Measurements from ENCODE around the gene ATG9B. TPM values are rescaled to one million over a fixed set of nuclear protein-coding genes. Genes with fewer than 3 reads are reported as not detected.
A peak's percentile ranks its signal among the peaks of the same experiment; 100 is the strongest.

Gene ATG9B
- total RNA-seq, 1 donor from 2014 or later, result 0.17 TPM

- TF ChIP-seq CTCF (IDR thresholded peaks at IDR 0.05), result no peak
- H3K36me3 ChIP-seq, result no peaks in the 10 kb centered on the region
- no peaks in the 10 kb centered on the region for H3K9me3 ChIP-seq
- H3K4me3 ChIP-seq, result no peak overlapping the region
- no peak for ATAC-seq
- H3K4me1 ChIP-seq, result peaks cover 8% of the 10 kb centered on the region
- no peak for DNase-seq
- no peak overlapping the region for H3K27ac ChIP-seq
- intact Hi-C loops (cut with DNase I), result no loop called here
- H3K27me3 ChIP-seq, result peaks cover 40% of the 10 kb centered on the region
These were observed 44.4 kb downstream of the ATG9B start for GRCh38 chr7:150979713-150980390.

GRCh38 chr7:150978126-150978789 is 46.0 kb downstream of the ATG9B start, which contains the start of gene KCNH2:
Gene KCNH2 (minus strand): TSS chr7:150978321. CDS start chr7:150977913, 408 bp downstream.
- TF ChIP-seq CTCF (IDR thresholded peaks at IDR 0.05), result no peak
- ATAC-seq (no peak), DNase-seq (no peak)
- Histone ChIP-seq H3K27ac (no peak within 1 kb of the TSS), H3K36me3 (no peaks in the 10 kb centered on the region), H3K4me1 (peaks cover 14% of the 10 kb centered on the region), H3K9me3 (no peaks in the 10 kb centered on the region), H3K27me3 (peaks cover 54% of the 10 kb centered on the region), H3K4me3 (peak within 1 kb of the TSS; percentile 25)
- intact Hi-C loops (cut with DNase I), result no loop called here

GRCh38 chr7:150977382-150978125 is 46.7 kb downstream of the ATG9B start:
- H3K9me3 ChIP-seq, result no peaks in the 10 kb centered on the region
- intact Hi-C loops (cut with DNase I), result no loop called here
- no peak overlapping the region for H3K27ac ChIP-seq
- H3K27me3 ChIP-seq, result peaks cover 54% of the 10 kb centered on the region
- H3K36me3 ChIP-seq, result no peaks in the 10 kb centered on the region
- H3K4me1 ChIP-seq, result peaks cover 14% of the 10 kb centered on the region
- ATAC-seq (no peak), DNase-seq (no peak)
- TF ChIP-seq CTCF (IDR thresholded peaks at IDR 0.05), result no peak
- peak overlapping the region; percentile 23 for H3K4me3 ChIP-seq

- H3K27me3 ChIP-seq, result peaks cover 54% of the 10 kb centered on the region
- H3K4me3 ChIP-seq, result peak overlapping the region; percentile 23
- no peak overlapping the region for H3K27ac ChIP-seq
- TF ChIP-seq CTCF (IDR thresholded peaks at IDR 0.05), result no peak
- no peak for DNase-seq
- no peak for ATAC-seq
- H3K9me3 ChIP-seq, result no peaks in the 10 kb centered on the region
- H3K36me3 ChIP-seq, result no peaks in the 10 kb centered on the region
- H3K4me1 ChIP-seq, result peaks cover 14% of the 10 kb centered on the region
- intact Hi-C loops (cut with DNase I), result no loop called here
These were observed 47.5 kb downstream of the ATG9B start for GRCh38 chr7:150976529-150977381.
